GM12878 (cell line): Measurements from ENCODE around the gene SFI1. TPM values are rescaled to one million over a fixed set of nuclear protein-coding genes. Genes with fewer than 3 reads are reported as not detected.

Source experiments
- ATAC-seq: fragments of 200-7000 bp; cut with Tn5 transposase; 3 replicates; pipeline ENCODE4 v1.9.1; 2020; ENCODE audit warnings: mild to moderate bottlenecking, moderate library complexity
- BruUV-seq: library from RNA; stranded (reverse); fragments of 400-500 nt; replicated peaks from 2 replicates; lab custom pipeline; 2021; lab: Mats Ljungman, UMichigan
- CTCF ChIA-PET: fragments of 300-600 bp; sonication (Branson Sonifier 250); formaldehyde crosslinking; extraction: SDS; loops from one replicate; lab custom pipeline; 2021; ENCODE audit warnings: inconsistent platforms; lab: Yijun Ruan, JAX
- POLR2A ChIA-PET: fragments of 350-600 bp; formaldehyde crosslinking; extraction: SDS; loops from one replicate; lab custom pipeline; 2021; ENCODE audit warnings: inconsistent platforms; lab: Charles Lee
- RAD21 ChIA-PET: fragments of 300-600 bp; sonication (Branson Sonifier 250); formaldehyde crosslinking; loops from one replicate; lab custom pipeline; 2023; ENCODE audit warnings: antibody characterized with exemption; ENCODE audit not compliant: unreplicated experiment; lab: Charles Lee
- SMC1A ChIA-PET: fragments of 300-600 bp; sonication (Branson Sonifier 250); formaldehyde crosslinking; loops from one replicate; lab custom pipeline; 2023; ENCODE audit not compliant: unreplicated experiment, uncharacterized antibody; lab: Charles Lee
- DNase-seq: peaks from one replicate; pipeline ENCODE4 v3.0.0-alpha.2; 2011; ENCODE audit warnings: low read depth, low spot score
- FAIRE-seq: peaks from 3 replicates; lab custom pipeline; 2011; peaks lifted over from hg19 to GRCh38; lab: Jason Lieb, UNC
- H2AFZ ChIP-seq: 2 replicates; pipeline ENCODE4 v1.6.0; 2011; ENCODE audit warnings: low read depth, low read length, control low read depth; ENCODE audit not compliant: control insufficient read depth
- H3K27ac ChIP-seq: 2 replicates; pipeline ENCODE4 v1.5.1; 2011; ENCODE audit warnings: control low read depth; ENCODE audit not compliant: control insufficient read depth, insufficient read depth
- H3K27me3 ChIP-seq, 2 experiments: replicated peaks in 1 of 2; 2 replicates each; pipeline versions ENCODE4 v1.6.0 to v1.6.1; 2011; ENCODE audit warnings: low read length in 1 of 2; ENCODE audit not compliant: control insufficient read depth in 2 of 2, insufficient read depth in 2 of 2
- H3K36me3 ChIP-seq, 2 experiments: 2 replicates each; pipeline ENCODE4 v1.5.1; 2011; ENCODE audit warnings: low read length in 1 of 2; ENCODE audit not compliant: control insufficient read depth in 2 of 2, insufficient read depth in 2 of 2
- H3K4me1 ChIP-seq: 2 replicates; pipeline ENCODE4 v1.6.1; 2011; ENCODE audit warnings: mild to moderate bottlenecking, low read length, moderate library complexity, mixed read lengths; ENCODE audit not compliant: control insufficient read depth, insufficient read depth
- H3K4me2 ChIP-seq: 2 replicates; pipeline ENCODE4 v1.6.0; 2011; ENCODE audit warnings: control low read depth; ENCODE audit not compliant: control insufficient read depth, insufficient read depth
- H3K4me3 ChIP-seq: fragments of 200-600 bp; sonication (generic); 2 replicates; pipeline ENCODE4 v1.5.1; 2016
- H3K79me2 ChIP-seq: 2 replicates; pipeline ENCODE4 v1.6.0; 2011; ENCODE audit warnings: low read length; ENCODE audit not compliant: control insufficient read depth, insufficient read depth
- H3K9ac ChIP-seq: 2 replicates; pipeline ENCODE4 v1.8.0; 2011; ENCODE audit warnings: low read length, control low read depth, mixed read lengths; ENCODE audit not compliant: control insufficient read depth, insufficient read depth
- H3K9me3 ChIP-seq: replicated peaks from 3 replicates; pipeline ENCODE4 v1.5.1; 2011; ENCODE audit warnings: mild to moderate bottlenecking, low read length; ENCODE audit not compliant: control insufficient read depth, insufficient read depth
- H4K20me1 ChIP-seq: 2 replicates; pipeline ENCODE4 v1.6.0; 2011; ENCODE audit not compliant: control insufficient read depth, insufficient read depth
- EP300 ChIP-seq, 2 experiments: fragments of 150-350 bp in 1 of 2; IDR thresholded peaks; 2 replicates each; pipeline ENCODE4 v1.6.1; 2011 to 2012; ENCODE audit warnings: low read depth in 2 of 2, low read length in 2 of 2, borderline replicate concordance in 1 of 2, improper control_type of control experiment in 1 of 2, inconsistent platforms in 1 of 2; ENCODE audit not compliant: control insufficient read depth in 1 of 2
- GABPA ChIP-seq: IDR thresholded peaks from 2 replicates; pipeline ENCODE4 v1.6.1; 2014; ENCODE audit warnings: antibody characterized with exemption, low read depth, mild to moderate bottlenecking, inconsistent platforms
- JUNB ChIP-seq: IDR thresholded peaks from 2 replicates; pipeline ENCODE4 v1.6.1; 2016; ENCODE audit warnings: antibody characterized with exemption, mild to moderate bottlenecking
- JUND ChIP-seq: IDR thresholded peaks from 2 replicates; pipeline ENCODE4 v1.6.1; 2012; ENCODE audit warnings: low read depth, mild to moderate bottlenecking, low read length, improper control_type of control experiment, moderate library complexity
- KDM1A ChIP-seq: fragments of 200-600 bp; sonication (generic); IDR thresholded peaks from 2 replicates; pipeline ENCODE4 v1.6.1; 2016; ENCODE audit warnings: borderline replicate concordance
- POLR2AphosphoS5 ChIP-seq: IDR thresholded peaks from 2 replicates; pipeline ENCODE4 v1.6.1; 2011; ENCODE audit warnings: mild to moderate bottlenecking, low read length, inconsistent platforms
- REST ChIP-seq: IDR thresholded peaks from 2 replicates; pipeline ENCODE4 v1.6.1; 2012; ENCODE audit warnings: mild to moderate bottlenecking, low read depth, low read length
- SIX5 ChIP-seq: IDR thresholded peaks from 2 replicates; pipeline ENCODE4 v1.6.1; 2011; ENCODE audit warnings: mild to moderate bottlenecking, low read depth, low read length, moderate library complexity; ENCODE audit not compliant: severe bottlenecking
- YBX1 ChIP-seq: fragments of 450-650 bp; IDR thresholded peaks from 2 replicates; pipeline ENCODE4 v1.6.1; 2016; ENCODE audit warnings: antibody characterized with exemption
- ZBTB33 ChIP-seq: fragments of 450-650 bp; IDR thresholded peaks from 2 replicates; pipeline ENCODE4 v1.6.1; 2017; ENCODE audit warnings: mild to moderate bottlenecking
- ZNF24 ChIP-seq: fragments of 450-650 bp; IDR thresholded peaks from 2 replicates; pipeline ENCODE4 v1.6.1; 2017; ENCODE audit warnings: antibody characterized with exemption, mild to moderate bottlenecking
- ZNF274 ChIP-seq: IDR thresholded peaks from one replicate; pipeline ENCODE4 v1.8.0; 2011; ENCODE audit not compliant: insufficient read length, insufficient read depth
- WGBS: methylation state at CpG from one replicate; pipeline ENCODE4 v1.1.6; 2016; ENCODE audit warnings: low lambda C conversion rate; ENCODE audit not compliant: insufficient replicate concordance, insufficient coverage; ENCODE audit errors: missing lambda C conversion rate; 5-methylcytosine and 5-hydroxymethylcytosine counted together
- in situ Hi-C: fragments of 300-500 bp; cut with MboI; formaldehyde crosslinking; loops from 9 replicates; pipeline ENCODE4 v1.14.3; 2018; ENCODE audit warnings: mixed read lengths
- intact Hi-C: fragments of 100-400 bp; cut with micrococcal nuclease; formaldehyde crosslinking; loops from one replicate; pipeline ENCODE4 v1.14.2; 2022; ENCODE audit not compliant: unreplicated experiment
- polyA plus RNA-seq, 11 experiments: library from polyadenylated mRNA; depleted of rRNA in 4 of 11; unstranded in 6 of 11; stranded (reverse) in 5 of 11; fragments of >200 nt; fragmentation: Nextera tagmentation in 4 of 11; fragmentation: Illumina TruSeq in 1 of 11; extraction: Ambion mirVana in 4 of 11; extraction: Trizol in 1 of 11; gene quantifications; 1 replicate in 1 of 11; 2 replicates in 10 of 11; pipeline versions ENCODE4 v1.2.1 to v1.2.3, GENCODE V29; 2011 to 2016; ENCODE audit warnings: inconsistent platforms in 2 of 11, missing spikeins in 2 of 11, low read depth in 1 of 11
- total RNA-seq, 4 experiments: library from RNA; depleted of rRNA in 3 of 4; stranded (reverse); fragments of >200 nt in 3 of 4; fragmentation: Illumina TruSeq in 1 of 4; extraction: Trizol in 1 of 4; gene quantifications; 2 replicates each; pipeline versions ENCODE4 v1.2.1 to v1.2.3, GENCODE V29; 2013 to 2021
- TF ChIP-seq, protein P1 (sequence below): IDR thresholded peaks from 2 replicates; pipeline ENCODE4 v1.6.1; 2012; ENCODE audit warnings: low read length, inconsistent platforms
- TF ChIP-seq, protein P2 (sequence below): IDR thresholded peaks from 2 replicates; pipeline ENCODE4 v1.6.1; 2012; ENCODE audit warnings: low read depth, low read length, improper control_type of control experiment

Gene SFI1
- total and polyA plus RNA-seq, 10 of the 15 experiments (the other 5 are each of a cell fraction or from before 2014, with no cell fraction given), result 6.3 to 70.1 (median 30.4) TPM

GRCh38 chr22:31635638-31636306 lies 139.4 kb downstream of the SFI1 start:
- Histone ChIP-seq H3K79me2 (peaks cover 81% of the 10 kb centered on the region), H4K20me1 (no peaks in the 10 kb centered on the region), H3K27me3 (no peaks in the 10 kb centered on the region), H3K4me3 (0 out of 2 replicates have a peak overlapping the region, but pooled peaks have one; percentile 26), H3K9me3 (no peaks in the 10 kb centered on the region), H3K4me2 (peak overlapping the region; percentile 59), H3K9ac (no peak overlapping the region), H2AFZ (no peak overlapping the region), H3K27ac (peak overlapping the region; percentile 48), H3K36me3 (peaks cover 0 to 1% of the 10 kb centered on the region in 2 experiments; a peak in 1 of 4 replicates), H3K4me1 (peaks cover 56% of the 10 kb centered on the region)
- SMC1A ChIA-PET, result interaction anchor here (0.7 to 8.5 kb wide), 6 partner anchors 11 to 184 kb away, joined by 3 to 88 read pairs (median 6); partner anchors contain the start of gene PISD
- WGBS, result 90% methylated on average over 13 of the region's 13 CpGs
- CTCF ChIA-PET, result interaction anchor here (0.6 to 6.8 kb wide), 9 partner anchors 9 to 814 kb away, joined by 3 to 51 read pairs (median 5); partner anchors contain the start of gene PISD
- in situ Hi-C loops, result loop anchor here (5.0 kb wide), 2 partner anchors 143 to 283 kb away; no protein-coding TSS in a partner anchor
- no peak for DNase-seq
- RAD21 ChIA-PET, result interaction anchor here (1.0 to 7.4 kb wide), 5 partner anchors 17 to 184 kb away, joined by 3 to 49 read pairs (median 17); partner anchors contain the start of gene PISD
- no peak for FAIRE-seq
- POLR2A ChIA-PET, result interaction anchor here (1.0 to 5.4 kb wide), 4 partner anchors 11 to 26 kb away, joined by 3 to 28 read pairs (median 6); partner anchors contain the start of gene PISD
- BruUV-seq, result TSS peak; percentile 27
- no peak for ATAC-seq
- intact Hi-C loops, result loop anchor here (2.0 kb wide), 2 partner anchors 75 to 289 kb away; partner anchors contain the start of gene PATZ1
- TF ChIP-seq, protein P1, sequence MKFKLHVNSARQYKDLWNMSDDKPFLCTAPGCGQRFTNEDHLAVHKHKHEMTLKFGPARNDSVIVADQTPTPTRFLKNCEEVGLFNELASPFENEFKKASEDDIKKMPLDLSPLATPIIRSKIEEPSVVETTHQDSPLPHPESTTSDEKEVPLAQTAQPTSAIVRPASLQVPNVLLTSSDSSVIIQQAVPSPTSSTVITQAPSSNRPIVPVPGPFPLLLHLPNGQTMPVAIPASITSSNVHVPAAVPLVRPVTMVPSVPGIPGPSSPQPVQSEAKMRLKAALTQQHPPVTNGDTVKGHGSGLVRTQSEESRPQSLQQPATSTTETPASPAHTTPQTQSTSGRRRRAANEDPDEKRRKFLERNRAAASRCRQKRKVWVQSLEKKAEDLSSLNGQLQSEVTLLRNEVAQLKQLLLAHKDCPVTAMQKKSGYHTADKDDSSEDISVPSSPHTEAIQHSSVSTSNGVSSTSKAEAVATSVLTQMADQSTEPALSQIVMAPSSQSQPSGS, result no peak
- TF ChIP-seq KDM1A, result no peak
- TF ChIP-seq POLR2AphosphoS5, result no peak
- no peak for TF ChIP-seq ZNF24
- no peak for TF ChIP-seq ZBTB33
- TF ChIP-seq EP300 (IDR thresholded peaks at IDR 0.05; ENCODE audit: borderline replicate concordance in 1 of 2, control insufficient read depth in 1 of 2, low read depth in 2 of 2, low read length in 2 of 2), result no peak
- TF ChIP-seq JUNB, result no peak
- TF ChIP-seq SIX5, result no peak
- TF ChIP-seq, protein P2, sequence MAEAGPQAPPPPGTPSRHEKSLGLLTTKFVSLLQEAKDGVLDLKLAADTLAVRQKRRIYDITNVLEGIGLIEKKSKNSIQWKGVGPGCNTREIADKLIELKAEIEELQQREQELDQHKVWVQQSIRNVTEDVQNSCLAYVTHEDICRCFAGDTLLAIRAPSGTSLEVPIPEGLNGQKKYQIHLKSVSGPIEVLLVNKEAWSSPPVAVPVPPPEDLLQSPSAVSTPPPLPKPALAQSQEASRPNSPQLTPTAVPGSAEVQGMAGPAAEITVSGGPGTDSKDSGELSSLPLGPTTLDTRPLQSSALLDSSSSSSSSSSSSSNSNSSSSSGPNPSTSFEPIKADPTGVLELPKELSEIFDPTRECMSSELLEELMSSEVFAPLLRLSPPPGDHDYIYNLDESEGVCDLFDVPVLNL, result no peak
- TF ChIP-seq ZNF274, result no peak
- no peak for TF ChIP-seq YBX1
- no peak for TF ChIP-seq GABPA
- TF ChIP-seq REST, result no peak
- TF ChIP-seq JUND, result no peak
